ENCODE results near the gene ADRM1.

DNA sequence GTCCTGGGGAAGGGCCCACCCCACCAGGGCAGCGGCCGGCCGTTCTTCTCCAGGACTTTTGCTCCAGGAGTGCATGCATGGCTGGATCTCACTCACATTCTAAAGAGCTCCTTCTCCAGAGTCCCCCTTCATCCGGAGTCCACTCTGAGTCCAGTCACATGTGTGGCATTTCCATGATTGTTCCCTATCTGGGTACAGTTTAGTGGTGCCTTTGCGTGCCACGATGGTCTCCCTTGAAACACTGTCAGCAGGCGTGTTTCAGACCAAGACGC lies 43.6 kb upstream of the ADRM1 start:
- TF ChIP-seq, protein P1, sequence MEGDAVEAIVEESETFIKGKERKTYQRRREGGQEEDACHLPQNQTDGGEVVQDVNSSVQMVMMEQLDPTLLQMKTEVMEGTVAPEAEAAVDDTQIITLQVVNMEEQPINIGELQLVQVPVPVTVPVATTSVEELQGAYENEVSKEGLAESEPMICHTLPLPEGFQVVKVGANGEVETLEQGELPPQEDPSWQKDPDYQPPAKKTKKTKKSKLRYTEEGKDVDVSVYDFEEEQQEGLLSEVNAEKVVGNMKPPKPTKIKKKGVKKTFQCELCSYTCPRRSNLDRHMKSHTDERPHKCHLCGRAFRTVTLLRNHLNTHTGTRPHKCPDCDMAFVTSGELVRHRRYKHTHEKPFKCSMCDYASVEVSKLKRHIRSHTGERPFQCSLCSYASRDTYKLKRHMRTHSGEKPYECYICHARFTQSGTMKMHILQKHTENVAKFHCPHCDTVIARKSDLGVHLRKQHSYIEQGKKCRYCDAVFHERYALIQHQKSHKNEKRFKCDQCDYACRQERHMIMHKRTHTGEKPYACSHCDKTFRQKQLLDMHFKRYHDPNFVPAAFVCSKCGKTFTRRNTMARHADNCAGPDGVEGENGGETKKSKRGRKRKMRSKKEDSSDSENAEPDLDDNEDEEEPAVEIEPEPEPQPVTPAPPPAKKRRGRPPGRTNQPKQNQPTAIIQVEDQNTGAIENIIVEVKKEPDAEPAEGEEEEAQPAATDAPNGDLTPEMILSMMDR (IDR thresholded peaks at IDR 0.05 in 2 of 3, conservative IDR thresholded peaks at IDR 0.05 in 1 of 3; ENCODE audit: control insufficient read depth in 2 of 3, extremely low read depth in 1 of 3, insufficient read depth in 1 of 3, low read depth in 3 of 3, low read length in 3 of 3) = no peak
- no peak for TF ChIP-seq RFX5 (IDR thresholded peaks at IDR 0.05; ENCODE audit: low read depth, low read length)
- TF ChIP-seq RCOR1 (conservative IDR thresholded peaks at IDR 0.05; ENCODE audit: low read depth, low read length) = no peak
- no peak for TF ChIP-seq ZNF217 (IDR thresholded peaks at IDR 0.05)
- TF ChIP-seq EGR1 (IDR thresholded peaks at IDR 0.05; ENCODE audit: borderline replicate concordance in 1 of 2, low read depth in 2 of 2, low read length in 2 of 2) = no peak
- no peak for TF ChIP-seq HDAC2 (IDR thresholded peaks at IDR 0.05)
- no peak for TF ChIP-seq GABPA (IDR thresholded peaks at IDR 0.05; ENCODE audit: low read depth)
- TF ChIP-seq ZBED1 (IDR thresholded peaks at IDR 0.05; ENCODE audit: borderline replicate concordance) = no peak
- no peak for TF ChIP-seq POLR2AphosphoS5 (IDR thresholded peaks at IDR 0.05; ENCODE audit: low read length)
- TF ChIP-seq, protein P2, sequence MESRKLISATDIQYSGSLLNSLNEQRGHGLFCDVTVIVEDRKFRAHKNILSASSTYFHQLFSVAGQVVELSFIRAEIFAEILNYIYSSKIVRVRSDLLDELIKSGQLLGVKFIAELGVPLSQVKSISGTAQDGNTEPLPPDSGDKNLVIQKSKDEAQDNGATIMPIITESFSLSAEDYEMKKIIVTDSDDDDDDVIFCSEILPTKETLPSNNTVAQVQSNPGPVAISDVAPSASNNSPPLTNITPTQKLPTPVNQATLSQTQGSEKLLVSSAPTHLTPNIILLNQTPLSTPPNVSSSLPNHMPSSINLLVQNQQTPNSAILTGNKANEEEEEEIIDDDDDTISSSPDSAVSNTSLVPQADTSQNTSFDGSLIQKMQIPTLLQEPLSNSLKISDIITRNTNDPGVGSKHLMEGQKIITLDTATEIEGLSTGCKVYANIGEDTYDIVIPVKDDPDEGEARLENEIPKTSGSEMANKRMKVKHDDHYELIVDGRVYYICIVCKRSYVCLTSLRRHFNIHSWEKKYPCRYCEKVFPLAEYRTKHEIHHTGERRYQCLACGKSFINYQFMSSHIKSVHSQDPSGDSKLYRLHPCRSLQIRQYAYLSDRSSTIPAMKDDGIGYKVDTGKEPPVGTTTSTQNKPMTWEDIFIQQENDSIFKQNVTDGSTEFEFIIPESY (IDR thresholded peaks at IDR 0.05) = no peak
- TF ChIP-seq POLR2A (IDR thresholded peaks at IDR 0.05; ENCODE audit: low read depth, low read length) = no peak
